Stimulated activated CD8-positive, alpha-beta memory T cell treated with anti-CD3 and anti-CD28 coated beads, Interleukin-15, amount 100 ng/mL, for 1 hour (primary cell): ENCODE data around the gene DPM2.

Source experiments
- DNase-seq: peaks from one replicate; pipeline ENCODE4 v3.0.0-alpha.2; 2020; ENCODE audit warnings: low read depth

DPM2 gene

GRCh38 chr9:127918183-127919107 lies 19.2 kb downstream of the DPM2 start:
- no peak for DNase-seq

- no peak for DNase-seq
Measured at GRCh38 chr9:127917603-127918002, 20.1 kb downstream of the DPM2 start.

- peak; percentile 93 for DNase-seq
Measured at GRCh38 chr9:127916720-127917581, 20.7 kb downstream of the DPM2 start, which contains the start of gene ST6GALNAC4. ST6GALNAC4 (minus strand) TSS chr9:127917041; CDS start chr9:127916419, 622 bp downstream.

DNA sequence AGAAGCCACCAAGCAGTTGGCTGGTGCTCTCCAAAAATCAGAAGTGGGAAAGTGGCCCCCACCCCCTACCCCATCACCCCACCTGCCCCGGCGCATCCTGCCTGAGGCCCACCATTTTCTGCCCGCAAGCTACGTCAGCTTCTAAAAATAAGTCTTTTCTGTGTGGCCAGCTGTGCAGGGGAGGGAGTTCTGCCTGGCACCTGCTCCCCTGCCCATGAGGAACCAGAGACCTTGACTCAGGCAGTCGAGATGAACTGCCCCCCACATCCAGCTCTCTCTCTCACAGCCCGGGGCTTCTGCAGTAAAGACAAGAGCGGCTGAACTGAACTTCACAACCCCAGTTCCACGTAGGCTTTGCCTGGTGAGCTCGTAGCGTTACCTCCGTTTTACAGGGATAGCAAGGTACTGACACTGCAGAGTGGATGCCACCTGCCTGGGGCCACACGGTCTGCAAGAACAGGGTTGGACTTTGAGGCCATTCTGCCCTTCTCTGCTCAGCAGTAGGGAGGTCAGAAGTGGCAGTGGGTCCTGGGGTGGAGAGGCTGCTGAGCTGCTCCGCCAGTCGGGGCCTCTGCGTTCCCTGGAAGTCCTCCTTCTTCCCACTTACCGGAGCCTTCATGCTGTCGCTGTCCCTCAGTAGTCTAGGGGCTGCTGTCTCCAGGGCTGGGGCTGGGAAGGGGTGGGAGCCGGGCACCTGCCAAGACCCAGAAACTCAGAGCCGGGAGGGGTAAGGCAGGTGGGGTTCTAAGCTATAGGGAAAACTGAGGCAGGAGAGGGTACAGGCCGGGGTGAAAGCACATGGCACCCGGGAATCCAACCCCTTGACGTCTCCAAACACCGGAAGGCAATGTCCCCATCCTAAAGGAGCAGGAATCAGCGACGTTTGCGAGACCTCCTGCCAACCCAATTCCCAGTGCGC lies 21.6 kb downstream of the DPM2 start:
- DNase-seq = no peak

GRCh38 chr9:127915325-127915752 lies 22.3 kb downstream of the DPM2 start:
- DNase-seq = no peak

- DNase-seq = no peak
Measured at GRCh38 chr9:127913682-127914081, 24.0 kb downstream of the DPM2 start.

- no peak for DNase-seq
Measured at GRCh38 chr9:127912882-127913281, 24.8 kb downstream of the DPM2 start.

- no peak for DNase-seq
Measured at GRCh38 chr9:127912296-127912695, 25.4 kb downstream of the DPM2 start.

- no peak for DNase-seq
Measured at GRCh38 chr9:127910613-127911205, 26.9 kb downstream of the DPM2 start.

DNA sequence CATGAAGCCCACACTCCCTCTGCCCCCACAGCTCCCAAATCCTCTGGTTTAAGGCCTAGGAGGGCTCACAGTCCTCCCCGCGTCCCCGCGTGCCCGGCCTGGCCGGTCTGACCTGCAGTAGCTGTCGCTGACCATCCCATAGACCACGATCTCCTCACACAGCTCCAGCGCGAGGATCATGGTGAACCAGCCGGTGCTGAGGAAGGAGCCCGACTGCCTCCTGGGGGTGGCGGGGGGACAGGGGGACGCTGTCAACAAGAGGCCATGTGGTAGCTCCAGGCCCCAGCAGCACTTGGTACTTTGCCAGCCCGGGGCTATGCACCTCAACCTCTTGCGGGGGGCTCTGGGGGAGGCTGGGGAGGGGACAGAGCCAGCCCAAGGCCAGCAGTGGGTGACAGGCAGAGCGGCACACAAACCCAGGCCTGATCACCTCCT lies 27.8 kb downstream of the DPM2 start:
- no peak for DNase-seq

DNA sequence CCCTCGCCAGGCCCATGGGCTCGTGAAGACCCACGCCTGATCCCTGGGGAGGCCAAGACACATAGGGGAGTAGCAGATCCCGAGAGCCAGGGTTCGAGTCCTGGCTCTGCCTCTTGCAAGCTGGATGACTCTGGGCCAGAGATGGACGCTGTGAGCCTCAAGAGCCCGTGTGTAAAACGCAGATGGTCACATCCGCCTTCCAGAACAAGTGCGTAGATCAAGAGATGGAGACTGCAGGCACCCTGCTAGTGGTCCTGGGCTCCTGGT lies 29.1 kb downstream of the DPM2 start:
- no peak for DNase-seq

DNA sequence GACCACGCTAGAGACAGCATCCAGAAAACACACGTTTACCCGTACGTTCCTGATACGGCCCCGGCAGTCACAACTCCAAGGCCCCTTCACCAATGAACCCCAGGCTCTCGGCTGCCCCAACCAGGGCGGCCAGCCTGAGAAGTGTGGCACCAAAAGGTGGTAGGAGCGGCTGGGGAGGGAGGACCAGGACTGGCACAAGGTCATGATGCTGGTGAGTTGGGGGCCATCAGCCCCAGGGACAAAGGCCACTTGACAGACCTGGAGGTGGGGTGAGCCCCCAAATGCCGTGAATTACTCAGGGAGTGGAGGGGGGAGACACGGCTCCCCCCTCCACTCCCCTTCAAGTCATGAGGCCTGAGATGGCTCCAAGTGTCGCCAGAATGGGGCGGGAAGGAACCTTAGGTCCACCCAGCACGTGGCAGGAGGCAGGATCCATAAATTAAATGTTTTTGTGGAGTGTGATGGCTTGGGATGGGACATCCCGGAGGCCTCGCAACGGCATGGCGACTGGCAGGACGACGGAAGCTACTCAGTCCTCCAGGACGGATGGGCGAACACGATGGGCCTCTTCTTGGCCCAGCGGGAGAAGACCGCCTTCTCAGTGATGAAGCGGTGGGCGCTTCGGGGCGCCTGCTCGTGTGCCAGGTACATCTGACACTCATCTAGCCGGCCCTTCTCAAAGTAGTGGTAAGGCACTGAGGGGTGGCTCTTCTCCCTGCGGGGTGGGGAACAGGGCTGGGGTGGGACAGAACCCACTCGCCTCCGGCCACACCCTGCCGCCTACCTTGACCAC lies 29.6 kb downstream of the DPM2 start:
- DNase-seq = no peak

DNA sequence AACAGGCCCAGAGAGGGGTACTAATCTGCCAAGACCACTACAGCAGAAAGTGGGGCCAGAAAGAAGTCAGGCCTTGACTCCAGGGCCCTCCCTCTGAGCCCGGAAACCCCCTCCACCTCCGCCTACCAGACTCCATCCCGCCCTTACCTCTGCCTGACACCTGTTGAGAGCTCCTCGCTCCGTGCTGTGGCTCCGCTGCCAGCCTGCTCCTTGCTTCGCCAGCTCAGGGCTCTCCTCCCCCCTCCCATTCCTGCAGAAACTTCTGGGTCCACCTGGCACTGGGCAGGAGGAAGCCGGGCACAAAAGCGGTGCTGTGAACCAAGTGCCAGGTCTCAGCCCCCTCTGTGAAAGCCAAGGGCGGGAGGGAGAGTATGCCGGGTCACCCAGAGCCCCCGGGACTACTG lies 31.9 kb downstream of the DPM2 start:
- no peak for DNase-seq

DNA sequence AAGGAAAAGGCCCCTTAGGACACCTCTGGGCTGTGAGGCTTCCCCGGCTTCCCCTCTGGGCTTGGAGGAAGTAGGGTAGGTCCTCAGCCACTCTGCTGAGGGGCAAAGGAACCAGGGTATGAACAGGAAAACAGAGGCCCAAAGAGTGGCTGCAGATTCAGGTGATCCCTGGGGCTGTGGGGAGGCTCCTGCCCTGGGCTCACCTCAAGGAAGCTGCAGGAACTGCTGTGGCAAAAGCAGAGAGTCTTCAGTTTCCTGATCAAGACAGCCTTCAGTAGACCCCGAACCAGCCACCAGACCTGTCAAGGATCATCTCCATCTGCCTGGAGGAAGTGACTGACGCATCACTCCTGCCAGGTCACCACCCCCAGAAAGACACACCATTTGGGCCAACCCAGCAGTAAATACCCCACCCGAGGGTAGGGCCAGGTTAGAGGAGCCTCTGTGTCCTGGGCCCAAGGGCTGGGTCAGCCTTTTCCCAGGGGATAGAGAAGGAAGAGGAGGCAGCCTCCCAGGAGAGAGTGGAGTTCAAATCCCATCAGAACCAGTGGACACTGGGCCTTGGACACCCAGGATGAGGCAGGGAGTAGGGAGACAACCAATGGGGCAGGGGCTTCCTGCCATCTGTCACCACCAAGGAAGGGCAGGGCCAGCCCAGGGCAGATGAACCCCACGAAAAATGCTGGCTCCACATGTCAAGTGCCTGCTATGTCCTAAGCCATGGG lies 32.5 kb downstream of the DPM2 start:
- no peak for DNase-seq

- no peak for DNase-seq
Measured at GRCh38 chr9:127904561-127905003, 33.1 kb downstream of the DPM2 start.

GRCh38 chr9:127903557-127904475 lies 33.8 kb downstream of the DPM2 start:
- DNase-seq = peak; percentile 47

DNA sequence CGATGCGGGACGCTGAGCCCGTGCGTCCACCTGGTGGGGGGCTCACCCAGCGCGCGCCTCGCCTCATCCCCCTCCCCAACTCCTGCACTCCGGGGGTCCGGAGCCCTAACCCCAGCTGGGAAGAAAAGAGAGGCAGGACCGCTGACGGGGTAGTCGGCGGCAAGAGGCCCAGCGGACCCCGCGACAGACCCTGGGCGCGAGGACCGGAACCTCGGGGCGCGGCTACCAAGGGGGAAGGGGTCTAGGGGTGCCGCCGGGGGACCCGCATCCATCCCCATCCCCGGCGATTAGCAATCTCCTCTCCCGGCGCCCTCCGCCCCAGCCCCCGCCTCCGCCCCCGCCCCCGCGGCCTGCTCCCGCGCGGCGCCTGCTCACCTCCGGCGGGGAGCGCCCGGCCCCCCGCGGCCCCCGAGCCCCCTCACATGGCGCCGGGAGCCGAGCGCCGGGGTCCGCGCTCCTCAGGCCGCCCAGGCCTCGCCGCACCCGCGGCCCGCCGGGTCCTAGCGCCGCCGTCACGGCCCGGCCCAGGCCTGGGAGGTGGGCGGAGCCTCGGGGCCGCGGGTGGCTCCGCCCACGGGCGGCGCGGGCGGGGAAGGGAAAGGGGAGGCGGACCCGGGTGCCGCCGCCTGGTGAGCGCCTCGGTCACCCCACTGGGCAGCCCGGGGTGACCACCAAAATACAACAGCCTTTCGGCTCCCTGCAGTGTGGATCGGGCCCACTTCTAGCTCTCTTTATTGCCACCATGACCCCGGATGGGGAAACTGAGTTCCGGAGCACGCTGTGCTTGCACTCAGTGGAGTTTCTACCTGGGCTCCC lies 38.3 kb downstream of the DPM2 start, which contains the start of gene ST6GALNAC6:
Gene ST6GALNAC6 (minus strand): TSS at position 476 of the 816 bp plus-strand sequence. CDS start 1,622 bp downstream, outside the sequence.
- DNase-seq = no peak
